Measurements from ENCODE around the gene CDK6.

- TF ChIP-seq FOSL1 (IDR thresholded peaks at IDR 0.05; ENCODE audit: insufficient read depth, low read depth, low read length) (no peak), CBX5 (IDR thresholded peaks at IDR 0.05; ENCODE audit: low read depth, low read length) (no peak), POLR2AphosphoS5 (IDR thresholded peaks at IDR 0.05; ENCODE audit: low read depth, low read length) (no peak), JUN (IDR thresholded peaks at IDR 0.05; ENCODE audit: low read depth, low read length) (no peak), HDAC6 (IDR thresholded peaks at IDR 0.05; ENCODE audit: low read depth, low read length) (no peak), CHD1 (IDR thresholded peaks at IDR 0.05; ENCODE audit: low read depth, low read length) (no peak), SUZ12 (IDR thresholded peaks at IDR 0.05; ENCODE audit: low read length) (no peak)
- TF ChIP-seq, protein P1, sequence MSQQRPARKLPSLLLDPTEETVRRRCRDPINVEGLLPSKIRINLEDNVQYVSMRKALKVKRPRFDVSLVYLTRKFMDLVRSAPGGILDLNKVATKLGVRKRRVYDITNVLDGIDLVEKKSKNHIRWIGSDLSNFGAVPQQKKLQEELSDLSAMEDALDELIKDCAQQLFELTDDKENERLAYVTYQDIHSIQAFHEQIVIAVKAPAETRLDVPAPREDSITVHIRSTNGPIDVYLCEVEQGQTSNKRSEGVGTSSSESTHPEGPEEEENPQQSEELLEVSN (IDR thresholded peaks at IDR 0.05) = no peak
- TF ChIP-seq, protein P2, sequence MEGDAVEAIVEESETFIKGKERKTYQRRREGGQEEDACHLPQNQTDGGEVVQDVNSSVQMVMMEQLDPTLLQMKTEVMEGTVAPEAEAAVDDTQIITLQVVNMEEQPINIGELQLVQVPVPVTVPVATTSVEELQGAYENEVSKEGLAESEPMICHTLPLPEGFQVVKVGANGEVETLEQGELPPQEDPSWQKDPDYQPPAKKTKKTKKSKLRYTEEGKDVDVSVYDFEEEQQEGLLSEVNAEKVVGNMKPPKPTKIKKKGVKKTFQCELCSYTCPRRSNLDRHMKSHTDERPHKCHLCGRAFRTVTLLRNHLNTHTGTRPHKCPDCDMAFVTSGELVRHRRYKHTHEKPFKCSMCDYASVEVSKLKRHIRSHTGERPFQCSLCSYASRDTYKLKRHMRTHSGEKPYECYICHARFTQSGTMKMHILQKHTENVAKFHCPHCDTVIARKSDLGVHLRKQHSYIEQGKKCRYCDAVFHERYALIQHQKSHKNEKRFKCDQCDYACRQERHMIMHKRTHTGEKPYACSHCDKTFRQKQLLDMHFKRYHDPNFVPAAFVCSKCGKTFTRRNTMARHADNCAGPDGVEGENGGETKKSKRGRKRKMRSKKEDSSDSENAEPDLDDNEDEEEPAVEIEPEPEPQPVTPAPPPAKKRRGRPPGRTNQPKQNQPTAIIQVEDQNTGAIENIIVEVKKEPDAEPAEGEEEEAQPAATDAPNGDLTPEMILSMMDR (IDR thresholded peaks at IDR 0.05; ENCODE audit: control extremely low read depth in 1 of 3, insufficient read depth in 1 of 3, low read depth in 1 of 3, low read length in 3 of 3) = no peak
Measured at GRCh38 chr7:92884218-92884617, 47.8 kb upstream of the CDK6 start.

All from H1 (cell line).